Activated naive CD8-positive, alpha-beta T cell treated with anti-CD3 and anti-CD28 coated beads, Interleukin-2, amount 50 U/mL, for 24 hours (primary cell): ENCODE measurements around the gene ZNF205.
"Not testable (repeated sequence)": the region's sequence is repeated elsewhere in the genome, so short reads cannot be mapped to it uniquely, and the experiment has no call there.

Experiments
- ATAC-seq: fragments of 150-1000 bp; cut with Tn5 transposase; one replicate; pipeline ENCODE4 v1.10.0; 2021
- DNase-seq: peaks from one replicate; pipeline ENCODE4 v3.0.0; 2021
- H3K27ac Mint-ChIP-seq: one replicate; pipeline ENCODE4 v1.8.0; 2021; ENCODE audit warnings: mild to moderate bottlenecking, mixed read lengths
- H3K27me3 Mint-ChIP-seq: one replicate; pipeline ENCODE4 v1.8.0; 2021; ENCODE audit warnings: mixed read lengths
- H3K36me3 Mint-ChIP-seq: one replicate; pipeline ENCODE4 v1.8.0; 2021; ENCODE audit warnings: low read depth, mixed read lengths
- H3K4me1 Mint-ChIP-seq: one replicate; pipeline ENCODE4 v1.8.0; 2021; ENCODE audit warnings: mixed read lengths
- H3K4me3 Mint-ChIP-seq: one replicate; pipeline ENCODE4 v1.8.0; 2021; ENCODE audit warnings: mild to moderate bottlenecking, moderate library complexity, mixed read lengths
- H3K9me3 Mint-ChIP-seq: one replicate; pipeline ENCODE4 v1.8.0; 2021; ENCODE audit warnings: mixed read lengths

ZNF205 gene

DNA sequence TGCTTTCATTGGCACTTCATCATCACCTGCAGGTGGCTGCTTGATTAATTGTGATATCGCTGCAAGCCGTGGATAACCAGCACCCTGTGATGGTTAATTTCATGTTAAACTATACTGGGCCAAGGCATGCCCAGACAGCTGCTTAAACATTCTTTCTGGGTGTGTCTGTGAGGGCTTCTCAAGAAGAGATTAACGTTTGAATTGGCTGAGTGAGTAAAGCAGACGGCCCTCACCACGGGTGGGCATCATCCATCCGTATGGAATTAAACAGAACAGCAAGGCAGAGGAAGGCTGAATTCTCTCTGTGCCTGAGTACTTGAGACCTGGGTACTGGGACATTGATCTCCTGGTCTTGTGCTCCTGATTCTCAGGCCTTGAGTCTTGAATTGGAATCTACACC is 15.4 kb downstream of the ZNF205 start:
- Mint-ChIP-seq H3K4me3 (no peak overlapping the region), H3K27me3 (no peaks in the 10 kb centered on the region), H3K36me3 (peaks cover 22% of the 10 kb centered on the region), H3K4me1 (peaks cover 47% of the 10 kb centered on the region), H3K27ac (peak overlapping the region; percentile 68), H3K9me3 (no peaks in the 10 kb centered on the region)
- ATAC-seq (no peak), DNase-seq (no peak)

DNA sequence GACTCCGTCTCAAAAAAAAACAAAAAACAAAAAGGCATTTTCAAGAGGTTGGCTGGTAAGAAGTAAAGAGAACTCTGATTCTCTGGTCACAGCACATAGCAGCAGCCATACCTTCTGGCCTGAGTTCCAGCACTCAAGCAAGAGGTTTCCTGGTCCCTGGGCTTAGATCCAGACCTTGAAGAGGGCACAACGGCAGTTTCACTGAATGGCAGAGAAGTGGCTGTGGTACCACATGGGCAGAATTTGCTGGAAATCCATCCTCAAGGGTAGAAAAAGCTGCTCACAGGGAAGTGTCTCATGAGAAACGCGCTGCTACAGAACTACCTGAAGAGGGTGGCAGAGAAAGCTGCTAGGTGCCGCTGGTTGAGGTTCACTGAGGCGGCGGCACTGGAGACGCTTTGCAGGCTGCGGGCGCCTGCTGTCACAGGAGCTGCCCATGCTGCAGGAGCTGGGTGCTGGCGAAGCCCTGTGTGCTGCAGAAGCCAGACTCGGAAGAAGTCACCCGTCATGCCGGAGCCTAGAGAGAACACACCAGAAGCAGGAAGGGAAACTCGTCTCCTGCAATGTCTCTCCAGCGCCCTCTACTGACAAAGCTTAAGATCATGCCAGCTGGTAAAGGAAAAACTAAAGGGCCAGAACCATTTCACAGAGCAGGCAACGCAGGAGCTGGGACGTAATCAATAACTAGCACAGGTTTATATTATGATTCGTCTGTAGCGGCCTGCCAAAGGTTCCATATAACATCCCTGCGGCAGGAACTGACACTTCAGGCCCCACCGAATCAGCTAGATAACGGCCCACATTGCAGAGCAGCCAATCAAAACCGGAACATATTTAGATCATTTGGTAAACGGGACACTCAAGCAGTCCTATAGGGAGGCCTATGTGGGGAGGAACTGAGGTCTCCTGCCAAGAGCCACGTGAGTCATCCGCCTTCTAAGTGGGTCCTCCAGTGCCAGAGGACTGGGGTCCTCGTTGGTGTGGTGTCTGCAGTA is 17.0 kb downstream of the ZNF205 start:
- Mint-ChIP-seq H3K27ac (peak overlapping the region; percentile 71), H3K27me3 (no peaks in the 10 kb centered on the region), H3K36me3 (peaks cover 26% of the 10 kb centered on the region), H3K4me3 (peak overlapping the region; percentile 82), H3K4me1 (peaks cover 50% of the 10 kb centered on the region), H3K9me3 (no peaks in the 10 kb centered on the region)
- ATAC-seq (peak; percentile 70), DNase-seq (peak; percentile 74)

DNA sequence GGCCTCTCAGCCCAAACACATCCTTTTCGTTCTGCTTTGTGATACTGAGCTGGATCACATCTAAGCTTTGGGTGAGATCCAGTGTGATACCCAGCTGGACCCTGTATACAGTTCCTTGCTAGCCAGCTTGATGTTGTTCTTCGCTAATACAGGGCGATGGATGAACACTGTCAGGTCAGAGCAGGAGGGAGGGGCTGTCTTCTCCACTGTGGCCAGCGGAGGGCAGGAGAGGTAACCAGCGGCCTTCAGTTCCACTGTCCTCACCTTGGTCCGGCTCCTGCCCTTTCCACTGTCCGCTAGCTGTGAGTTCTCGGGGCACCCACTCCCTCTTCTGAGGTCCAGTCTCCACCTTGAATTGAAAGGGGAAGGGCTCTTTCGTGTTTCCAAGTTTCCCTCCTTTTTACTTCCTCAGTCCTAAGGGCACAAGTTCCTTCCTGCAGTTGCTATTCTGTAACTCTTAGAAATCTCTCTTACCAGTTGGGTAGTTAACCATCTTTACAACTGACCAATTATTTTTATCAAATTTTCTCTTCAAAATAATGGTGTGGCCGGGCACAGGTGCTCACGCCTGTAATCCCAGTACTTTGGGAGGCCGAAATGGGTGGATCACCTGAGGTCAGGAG is 19.5 kb downstream of the ZNF205 start:
- Mint-ChIP-seq H3K4me1 (peaks cover 51% of the 10 kb centered on the region), H3K27ac (no peak overlapping the region), H3K27me3 (no peaks in the 10 kb centered on the region), H3K36me3 (peaks cover 26% of the 10 kb centered on the region), H3K4me3 (no peak overlapping the region), H3K9me3 (no peaks in the 10 kb centered on the region)
- DNase-seq (peak; percentile 64), ATAC-seq (peak; percentile 20)

DNA sequence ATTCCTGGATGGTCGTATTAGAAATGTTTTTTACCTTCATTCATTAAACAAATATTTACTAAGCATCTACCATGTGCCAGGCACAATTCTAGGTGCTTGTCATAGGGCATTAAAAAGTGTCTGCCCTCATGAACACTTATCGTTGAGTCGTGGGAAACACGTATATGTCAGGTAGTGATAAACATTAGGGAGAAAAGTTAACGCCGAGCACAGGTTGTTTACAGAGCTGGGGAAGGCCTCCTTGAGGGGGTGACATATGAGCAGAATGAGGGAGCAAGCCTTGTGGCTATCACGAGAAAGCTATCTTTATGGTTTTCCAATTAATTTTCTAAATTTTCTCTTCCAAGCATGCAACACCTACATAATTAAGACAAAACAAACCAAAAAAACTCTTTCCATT is 21.5 kb downstream of the ZNF205 start:
- peaks cover 22% of the 10 kb centered on the region for H3K36me3 Mint-ChIP-seq
- peak overlapping the region; percentile 91 for H3K4me3 Mint-ChIP-seq
- no peaks in the 10 kb centered on the region for H3K9me3 Mint-ChIP-seq
- peak overlapping the region; percentile 93 for H3K27ac Mint-ChIP-seq
- peaks cover 42% of the 10 kb centered on the region for H3K4me1 Mint-ChIP-seq
- DNase-seq (no peak), ATAC-seq (no peak)
- H3K27me3 Mint-ChIP-seq: no peaks in the 10 kb centered on the region

DNA sequence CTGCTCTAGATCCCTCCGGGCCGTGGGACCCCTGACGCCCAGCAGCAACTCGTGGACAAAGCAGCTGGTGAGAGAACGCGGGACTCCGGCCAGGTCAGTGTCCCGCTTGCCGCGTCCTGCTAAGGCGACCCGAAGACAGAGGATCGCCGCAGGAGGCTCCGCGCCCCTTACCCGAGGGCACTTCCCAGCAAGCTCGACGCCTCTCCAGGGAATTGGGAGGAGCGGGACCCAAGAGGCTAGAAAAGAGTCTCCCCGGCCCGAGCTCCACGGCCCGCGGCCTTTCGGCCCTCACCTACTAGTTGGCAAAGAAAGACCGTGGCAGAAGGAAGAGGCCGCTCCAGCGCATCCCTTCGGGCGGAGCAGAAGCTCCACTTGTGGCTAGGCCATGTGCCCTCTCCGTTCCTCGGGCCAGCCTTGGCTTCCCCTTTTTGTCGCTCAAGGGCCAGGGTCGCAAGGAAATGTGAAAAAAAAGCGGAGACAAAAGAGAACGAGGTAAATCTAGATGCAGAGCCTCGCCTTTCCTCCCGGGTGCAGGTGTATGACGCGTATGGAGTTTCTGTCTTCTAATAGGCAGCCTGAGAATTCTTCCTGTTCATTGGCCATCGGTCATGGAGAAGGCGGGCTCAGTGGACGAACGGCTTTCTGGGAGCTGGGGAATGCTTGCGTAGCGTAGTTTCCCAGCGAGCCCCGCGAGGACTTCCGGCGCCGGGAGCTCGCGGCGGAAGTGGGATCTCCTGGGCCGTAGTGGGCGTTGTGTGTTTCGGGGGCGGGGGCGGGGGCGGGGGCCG is 22.1 kb downstream of the ZNF205 start, which contains the start of gene ZNF213:
Gene ZNF213 (plus strand): TSS at position 692 of the 788 bp plus-strand sequence. CDS start 2,252 bp downstream, outside the sequence.
- Mint-ChIP-seq H3K27ac (peak within 1 kb of the TSS; percentile 93), H3K4me1 (peaks cover 35% of the 10 kb centered on the region), H3K27me3 (no peaks in the 10 kb centered on the region), H3K9me3 (no peaks in the 10 kb centered on the region), H3K4me3 (peak within 1 kb of the TSS; percentile 91), H3K36me3 (peaks cover 17% of the 10 kb centered on the region)
- DNase-seq (peak; percentile 89), ATAC-seq (peak; percentile 97)

DNA sequence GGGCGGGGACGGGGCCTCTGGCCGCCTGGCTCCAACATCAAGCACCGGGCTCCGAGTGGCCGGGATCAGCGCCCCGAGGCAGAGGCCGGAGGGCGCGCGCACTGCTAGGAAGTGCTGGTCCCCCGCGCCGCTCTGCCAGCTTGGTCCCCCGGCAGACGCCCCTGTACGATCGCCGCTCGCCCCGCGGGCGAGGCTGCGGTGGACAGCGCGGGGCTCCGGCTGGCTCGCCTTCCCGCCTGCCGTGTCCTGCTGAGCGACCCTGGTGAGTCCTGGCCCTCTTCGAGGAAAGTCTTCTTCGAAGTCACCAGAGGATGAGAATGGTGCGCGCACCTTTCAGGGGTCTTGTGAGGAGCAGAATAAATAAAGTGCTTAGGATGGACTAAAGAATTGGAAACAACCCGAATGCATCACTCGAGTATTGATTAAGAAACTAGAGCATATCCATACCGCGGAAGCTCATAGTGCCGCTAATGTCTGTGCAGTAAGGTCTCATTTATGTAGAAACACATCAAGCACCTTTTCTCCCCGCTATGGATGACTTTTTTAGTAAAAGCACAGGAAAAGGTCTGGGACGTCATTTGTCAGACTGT is 22.8 kb downstream of the ZNF205 start:
- Mint-ChIP-seq H3K36me3 (peaks cover 11% of the 10 kb centered on the region), H3K9me3 (no peaks in the 10 kb centered on the region), H3K4me1 (peaks cover 28% of the 10 kb centered on the region), H3K27me3 (no peaks in the 10 kb centered on the region), H3K27ac (peak overlapping the region; percentile 76), H3K4me3 (peak overlapping the region; percentile 91)
- DNase-seq: no peak
- ATAC-seq: peak; percentile 57

DNA sequence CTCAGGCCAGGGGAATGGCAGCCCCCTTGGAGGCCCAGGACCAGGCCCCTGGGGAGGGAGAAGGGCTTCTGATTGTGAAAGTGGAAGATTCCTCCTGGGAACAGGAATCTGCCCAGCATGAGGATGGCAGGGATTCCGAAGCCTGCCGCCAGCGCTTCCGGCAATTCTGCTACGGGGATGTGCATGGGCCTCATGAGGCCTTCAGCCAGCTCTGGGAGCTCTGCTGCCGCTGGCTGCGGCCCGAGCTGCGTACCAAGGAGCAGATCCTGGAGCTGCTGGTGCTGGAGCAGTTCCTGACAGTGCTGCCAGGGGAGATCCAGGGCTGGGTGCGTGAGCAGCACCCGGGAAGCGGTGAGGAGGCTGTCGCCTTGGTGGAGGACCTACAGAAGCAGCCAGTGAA is 24.9 kb downstream of the ZNF205 start:
- H3K4me1 Mint-ChIP-seq: peaks cover 22% of the 10 kb centered on the region
- H3K4me3 Mint-ChIP-seq: no peak overlapping the region

DNA sequence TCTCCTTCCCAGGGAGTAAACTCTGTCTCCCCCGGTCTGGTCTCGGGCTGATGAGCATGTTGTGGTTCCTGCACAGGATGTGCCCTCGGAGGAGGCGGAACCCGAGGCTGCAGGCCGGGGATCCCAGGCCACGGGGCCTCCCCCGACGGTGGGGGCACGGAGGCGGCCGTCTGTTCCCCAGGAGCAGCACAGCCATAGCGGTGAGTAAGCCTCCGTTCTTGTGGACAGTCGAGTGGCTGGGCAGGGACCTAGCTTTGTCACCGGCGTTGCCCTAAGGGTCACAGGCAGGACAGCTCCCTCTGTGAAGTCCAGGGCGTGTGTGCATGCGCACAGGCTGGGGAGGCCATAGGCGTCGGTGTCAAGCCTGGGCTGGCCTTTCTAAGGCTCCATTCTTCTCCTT is 26.0 kb downstream of the ZNF205 start:
- Mint-ChIP-seq H3K4me3 (no peak overlapping the region), H3K27me3 (no peaks in the 10 kb centered on the region), H3K9me3 (no peaks in the 10 kb centered on the region), H3K4me1 (peaks cover 13% of the 10 kb centered on the region), H3K27ac (no peak overlapping the region), H3K36me3 (peaks cover 6% of the 10 kb centered on the region)
- no peak for ATAC-seq
- DNase-seq: no peak

More for the DNA sequence above, 24.9 kb downstream of the ZNF205 start:
- no peak overlapping the region for H3K27ac Mint-ChIP-seq
- ATAC-seq (no peak), DNase-seq (no peak)
- H3K27me3 Mint-ChIP-seq: no peaks in the 10 kb centered on the region
- H3K9me3 Mint-ChIP-seq: no peaks in the 10 kb centered on the region
- H3K36me3 Mint-ChIP-seq: peaks cover 5% of the 10 kb centered on the region

DNA sequence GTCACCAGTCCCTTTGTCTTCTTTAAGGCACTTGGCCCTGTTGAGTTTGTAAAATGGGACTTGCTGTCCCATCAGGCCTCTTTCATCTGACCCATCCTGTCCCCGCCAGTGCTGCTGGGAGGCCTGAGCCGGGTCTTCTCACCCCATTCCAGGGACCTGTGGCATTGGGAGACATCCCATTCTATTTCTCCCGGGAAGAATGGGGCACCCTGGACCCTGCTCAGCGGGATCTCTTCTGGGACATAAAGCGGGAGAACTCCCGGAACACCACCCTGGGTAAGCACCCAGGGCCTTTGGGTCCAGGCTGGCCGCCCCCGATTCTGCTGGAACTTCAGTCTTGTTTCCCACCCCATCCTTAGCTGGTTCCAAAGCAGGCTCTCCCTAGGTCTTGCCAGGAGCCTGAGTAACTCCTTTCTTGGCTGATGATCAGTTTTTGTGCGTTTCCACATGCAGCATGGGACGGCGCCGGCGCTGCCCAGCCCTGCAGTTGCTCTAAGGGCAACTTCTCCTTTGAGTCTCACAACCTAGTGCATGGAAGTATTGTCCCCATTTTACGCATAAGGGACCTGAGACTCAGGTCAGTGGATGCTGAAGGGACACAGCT is 26.5 kb downstream of the ZNF205 start:
- Mint-ChIP-seq H3K4me1 (peaks cover 9% of the 10 kb centered on the region), H3K4me3 (no peak overlapping the region), H3K27me3 (no peaks in the 10 kb centered on the region), H3K36me3 (peaks cover 6% of the 10 kb centered on the region), H3K27ac (no peak overlapping the region), H3K9me3 (no peaks in the 10 kb centered on the region)
- no peak for ATAC-seq
- DNase-seq: no peak

DNA sequence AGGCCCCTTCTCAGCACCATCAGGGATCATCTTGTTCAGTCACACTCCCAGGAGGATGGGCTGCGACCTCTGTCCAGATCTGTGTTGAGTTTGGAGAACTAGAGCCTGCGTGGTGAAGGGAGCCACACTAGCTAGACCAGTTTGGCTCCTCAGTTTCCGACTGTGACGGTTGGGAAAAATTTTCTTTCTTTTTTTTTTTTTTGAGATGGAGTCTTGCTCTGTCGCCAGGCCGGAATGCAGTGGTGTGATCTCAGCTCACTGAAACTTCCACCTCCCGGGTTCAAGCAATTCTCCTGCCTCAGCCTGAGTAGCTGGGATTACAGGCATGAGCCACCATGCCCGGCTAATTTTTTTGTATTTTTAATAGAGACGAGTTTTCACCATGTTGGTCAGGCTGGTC is 27.2 kb downstream of the ZNF205 start:
- DNase-seq, H3K4me1 Mint-ChIP-seq: not testable (repeated sequence)

DNA sequence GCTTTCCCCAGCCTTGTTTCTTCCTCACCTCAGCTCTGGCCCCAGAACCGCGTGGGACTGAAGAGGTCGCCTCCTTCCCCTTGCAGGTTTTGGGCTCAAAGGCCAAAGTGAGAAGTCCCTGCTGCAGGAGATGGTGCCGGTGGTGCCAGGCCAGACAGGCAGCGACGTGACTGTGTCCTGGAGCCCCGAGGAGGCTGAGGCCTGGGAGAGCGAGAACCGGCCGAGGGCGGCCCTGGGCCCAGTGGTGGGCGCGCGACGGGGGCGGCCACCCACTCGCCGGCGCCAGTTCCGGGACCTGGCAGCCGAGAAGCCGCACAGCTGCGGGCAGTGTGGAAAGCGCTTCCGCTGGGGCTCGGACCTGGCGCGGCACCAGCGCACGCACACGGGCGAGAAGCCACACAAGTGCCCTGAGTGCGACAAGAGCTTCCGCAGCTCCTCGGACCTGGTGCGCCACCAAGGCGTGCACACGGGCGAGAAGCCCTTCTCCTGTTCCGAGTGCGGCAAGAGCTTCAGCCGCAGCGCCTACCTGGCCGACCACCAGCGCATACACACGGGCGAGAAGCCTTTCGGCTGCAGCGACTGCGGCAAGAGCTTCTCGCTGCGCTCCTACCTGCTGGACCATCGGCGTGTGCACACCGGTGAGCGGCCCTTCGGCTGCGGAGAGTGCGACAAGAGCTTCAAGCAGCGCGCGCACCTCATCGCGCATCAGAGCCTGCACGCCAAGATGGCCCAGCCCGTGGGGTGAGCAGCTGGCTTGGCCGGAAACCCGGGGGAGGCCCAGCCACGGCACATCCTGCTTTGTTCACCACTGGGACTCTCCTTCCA is 28.4 kb downstream of the ZNF205 start:
- DNase-seq: no peak
- H3K36me3 Mint-ChIP-seq: peaks cover 6% of the 10 kb centered on the region
- no peaks in the 10 kb centered on the region for H3K27me3 Mint-ChIP-seq
- ATAC-seq: no peak
- H3K9me3 Mint-ChIP-seq: no peaks in the 10 kb centered on the region
- peaks cover 4% of the 10 kb centered on the region for H3K4me1 Mint-ChIP-seq
- no peak overlapping the region for H3K27ac Mint-ChIP-seq
- no peak overlapping the region for H3K4me3 Mint-ChIP-seq

More for the DNA sequence above, 27.2 kb downstream of the ZNF205 start:
- not testable (repeated sequence) for H3K27me3 Mint-ChIP-seq, H3K27ac Mint-ChIP-seq, ATAC-seq, H3K36me3 Mint-ChIP-seq, H3K4me3 Mint-ChIP-seq, H3K9me3 Mint-ChIP-seq

DNA sequence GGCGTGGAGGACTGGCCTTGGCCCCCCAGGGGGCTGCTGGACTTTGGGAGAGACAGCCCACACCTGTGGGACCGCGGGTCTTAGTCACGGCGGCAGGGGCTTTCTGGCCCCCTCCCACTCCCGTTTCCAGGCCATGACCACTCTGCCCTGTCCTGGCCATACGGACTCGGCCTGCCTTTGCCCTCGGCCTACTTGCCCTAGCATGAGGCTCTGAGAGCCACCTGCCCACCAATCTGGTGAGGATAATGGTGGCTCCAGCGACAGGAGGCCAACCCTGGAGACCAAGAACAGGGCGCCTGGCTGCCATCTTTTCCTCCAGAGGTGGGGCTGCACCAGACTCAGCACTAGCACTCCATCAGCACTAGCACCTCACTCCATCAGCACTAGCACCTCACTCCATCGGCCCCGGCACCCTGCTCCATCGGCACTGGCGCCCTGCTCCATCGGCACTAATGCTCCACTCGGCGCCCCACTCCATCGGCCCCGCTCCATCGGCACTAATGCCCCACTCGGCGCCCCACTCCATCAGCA is 29.5 kb downstream of the ZNF205 start:
- ATAC-seq: no peak
- no peaks in the 10 kb centered on the region for H3K4me1 Mint-ChIP-seq
- H3K36me3 Mint-ChIP-seq: peaks cover 6% of the 10 kb centered on the region
- H3K9me3 Mint-ChIP-seq: no peaks in the 10 kb centered on the region
- H3K27me3 Mint-ChIP-seq: no peaks in the 10 kb centered on the region
- H3K4me3 Mint-ChIP-seq: no peak overlapping the region
- DNase-seq: no peak
- no peak overlapping the region for H3K27ac Mint-ChIP-seq

DNA sequence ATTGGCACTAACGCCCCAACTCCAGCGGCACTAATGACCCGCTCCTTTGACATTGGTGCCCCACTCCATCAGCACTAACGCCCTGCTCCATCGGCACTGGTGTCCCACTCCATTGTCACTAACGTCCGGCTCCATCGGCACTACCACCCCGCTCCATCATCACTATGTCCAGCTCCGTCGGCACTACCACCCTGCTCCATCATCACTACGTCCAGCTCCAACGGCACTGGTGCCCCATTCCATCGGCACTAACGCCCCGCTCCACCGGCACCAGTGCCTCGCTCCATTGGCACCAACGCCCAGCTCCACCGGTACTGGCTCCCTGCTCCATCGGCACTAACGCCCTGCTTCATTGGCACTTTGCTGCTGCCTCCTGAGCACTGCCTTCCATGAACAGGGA is 29.9 kb downstream of the ZNF205 start:
- Mint-ChIP-seq H3K9me3 (no peaks in the 10 kb centered on the region), H3K36me3 (peaks cover 6% of the 10 kb centered on the region), H3K4me1 (no peaks in the 10 kb centered on the region), H3K4me3 (no peak overlapping the region), H3K27ac (no peak overlapping the region), H3K27me3 (no peaks in the 10 kb centered on the region)
- DNase-seq: no peak
- no peak for ATAC-seq
